ENCODE measurements around the gene TTC36.

Gene TTC36

DNA sequence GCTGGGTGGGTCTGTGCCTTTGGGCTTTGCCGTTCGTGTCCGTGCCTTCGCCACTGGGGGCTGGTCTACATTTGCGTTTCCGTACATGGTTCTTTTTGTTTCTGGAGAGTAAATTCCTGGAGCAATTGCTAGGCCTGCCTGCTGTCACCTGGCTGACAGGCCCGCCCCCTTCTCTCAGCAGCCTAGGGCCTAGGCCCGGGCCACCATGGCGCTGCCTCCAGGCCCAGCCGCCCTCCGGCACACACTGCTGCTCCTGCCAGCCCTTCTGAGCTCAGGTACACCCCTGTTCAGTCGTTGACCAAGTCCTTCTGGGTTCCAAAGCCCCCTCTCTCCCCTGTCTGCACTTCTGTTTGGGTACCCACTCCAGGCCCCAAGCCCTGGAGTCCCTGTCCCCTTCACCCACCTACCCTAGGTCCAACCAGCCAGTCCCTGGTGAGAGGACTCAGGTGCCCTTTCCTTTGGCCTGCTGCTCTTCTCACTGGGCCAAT, 4.4 kb downstream of the TTC36 start:
- no peak for DNase-seq (ENCODE audit: low read depth, low spot score)

DNA sequence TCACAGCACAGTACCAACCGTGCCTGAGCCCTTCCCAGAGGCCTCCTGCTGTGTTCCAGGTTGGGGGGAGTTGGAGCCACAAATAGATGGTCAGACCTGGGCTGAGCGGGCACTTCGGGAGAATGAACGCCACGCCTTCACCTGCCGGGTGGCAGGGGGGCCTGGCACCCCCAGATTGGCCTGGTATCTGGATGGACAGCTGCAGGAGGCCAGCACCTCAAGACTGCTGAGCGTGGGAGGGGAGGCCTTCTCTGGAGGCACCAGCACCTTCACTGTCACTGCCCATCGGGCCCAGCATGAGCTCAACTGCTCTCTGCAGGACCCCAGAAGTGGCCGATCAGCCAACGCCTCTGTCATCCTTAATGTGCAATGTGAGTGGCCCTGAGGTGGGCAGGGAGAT, 4.8 kb downstream of the TTC36 start:
- in situ Hi-C loops (cut with HindIII; ENCODE audit: low sequenced_read_pairs): no loop called here
- DNase-seq (ENCODE audit: low read depth, low spot score): no peak
- TF ChIP-seq, protein P1, sequence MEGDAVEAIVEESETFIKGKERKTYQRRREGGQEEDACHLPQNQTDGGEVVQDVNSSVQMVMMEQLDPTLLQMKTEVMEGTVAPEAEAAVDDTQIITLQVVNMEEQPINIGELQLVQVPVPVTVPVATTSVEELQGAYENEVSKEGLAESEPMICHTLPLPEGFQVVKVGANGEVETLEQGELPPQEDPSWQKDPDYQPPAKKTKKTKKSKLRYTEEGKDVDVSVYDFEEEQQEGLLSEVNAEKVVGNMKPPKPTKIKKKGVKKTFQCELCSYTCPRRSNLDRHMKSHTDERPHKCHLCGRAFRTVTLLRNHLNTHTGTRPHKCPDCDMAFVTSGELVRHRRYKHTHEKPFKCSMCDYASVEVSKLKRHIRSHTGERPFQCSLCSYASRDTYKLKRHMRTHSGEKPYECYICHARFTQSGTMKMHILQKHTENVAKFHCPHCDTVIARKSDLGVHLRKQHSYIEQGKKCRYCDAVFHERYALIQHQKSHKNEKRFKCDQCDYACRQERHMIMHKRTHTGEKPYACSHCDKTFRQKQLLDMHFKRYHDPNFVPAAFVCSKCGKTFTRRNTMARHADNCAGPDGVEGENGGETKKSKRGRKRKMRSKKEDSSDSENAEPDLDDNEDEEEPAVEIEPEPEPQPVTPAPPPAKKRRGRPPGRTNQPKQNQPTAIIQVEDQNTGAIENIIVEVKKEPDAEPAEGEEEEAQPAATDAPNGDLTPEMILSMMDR (IDR thresholded peaks at IDR 0.05; ENCODE audit: low read depth, low read length): no peak
- peak overlapping the region; percentile 79 for H3K4me3 ChIP-seq (ENCODE audit: low read depth, low read length)

More for the DNA sequence above, 4.4 kb downstream of the TTC36 start:
- TF ChIP-seq, protein P1 (IDR thresholded peaks at IDR 0.05; ENCODE audit: low read depth, low read length): no peak
- in situ Hi-C loops (cut with HindIII; ENCODE audit: low sequenced_read_pairs): no loop called here
- H3K4me3 ChIP-seq (ENCODE audit: low read depth, low read length): peak overlapping the region; percentile 79

DNA sequence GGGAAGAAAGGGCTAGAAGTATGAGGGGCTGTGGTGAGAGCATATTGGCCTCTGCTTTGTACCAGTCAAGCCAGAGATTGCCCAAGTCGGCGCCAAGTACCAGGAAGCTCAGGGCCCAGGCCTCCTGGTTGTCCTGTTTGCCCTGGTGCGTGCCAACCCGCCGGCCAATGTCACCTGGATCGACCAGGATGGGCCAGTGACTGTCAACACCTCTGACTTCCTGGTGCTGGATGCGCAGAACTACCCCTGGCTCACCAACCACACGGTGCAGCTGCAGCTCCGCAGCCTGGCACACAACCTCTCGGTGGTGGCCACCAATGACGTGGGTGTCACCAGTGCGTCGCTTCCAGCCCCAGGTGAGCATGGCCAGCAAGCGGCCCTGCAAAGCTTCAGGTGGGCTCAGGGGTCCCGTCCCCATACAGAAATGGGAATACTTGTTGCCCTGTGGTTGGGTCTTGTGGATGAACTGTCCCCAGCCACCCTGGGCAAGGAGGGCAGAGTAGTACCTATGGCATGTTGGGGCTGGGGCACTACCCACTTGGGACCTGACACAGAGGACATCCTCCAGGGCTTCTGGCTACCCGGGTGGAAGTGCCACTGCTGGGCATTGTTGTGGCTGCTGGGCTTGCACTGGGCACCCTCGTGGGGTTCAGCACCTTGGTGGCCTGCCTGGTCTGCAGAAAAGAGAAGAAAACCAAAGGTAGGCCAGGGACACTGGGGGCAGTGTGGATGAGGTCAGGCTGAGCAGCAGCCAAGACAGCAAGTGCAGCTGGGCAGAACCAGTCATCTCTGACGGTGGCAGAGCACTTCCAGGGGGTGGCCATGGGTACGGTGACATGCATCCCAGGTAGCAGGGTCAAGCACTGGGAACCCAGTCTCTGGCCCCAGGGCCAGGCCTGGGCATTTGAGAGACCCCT, 5.8 kb downstream of the TTC36 start:
- in situ Hi-C loops (cut with HindIII; ENCODE audit: low sequenced_read_pairs): no loop called here
- no peak overlapping the region for H3K4me3 ChIP-seq (ENCODE audit: low read depth, low read length)
- TF ChIP-seq, protein P1 (IDR thresholded peaks at IDR 0.05; ENCODE audit: low read depth, low read length): no peak
- DNase-seq (ENCODE audit: low read depth, low spot score): no peak

DNA sequence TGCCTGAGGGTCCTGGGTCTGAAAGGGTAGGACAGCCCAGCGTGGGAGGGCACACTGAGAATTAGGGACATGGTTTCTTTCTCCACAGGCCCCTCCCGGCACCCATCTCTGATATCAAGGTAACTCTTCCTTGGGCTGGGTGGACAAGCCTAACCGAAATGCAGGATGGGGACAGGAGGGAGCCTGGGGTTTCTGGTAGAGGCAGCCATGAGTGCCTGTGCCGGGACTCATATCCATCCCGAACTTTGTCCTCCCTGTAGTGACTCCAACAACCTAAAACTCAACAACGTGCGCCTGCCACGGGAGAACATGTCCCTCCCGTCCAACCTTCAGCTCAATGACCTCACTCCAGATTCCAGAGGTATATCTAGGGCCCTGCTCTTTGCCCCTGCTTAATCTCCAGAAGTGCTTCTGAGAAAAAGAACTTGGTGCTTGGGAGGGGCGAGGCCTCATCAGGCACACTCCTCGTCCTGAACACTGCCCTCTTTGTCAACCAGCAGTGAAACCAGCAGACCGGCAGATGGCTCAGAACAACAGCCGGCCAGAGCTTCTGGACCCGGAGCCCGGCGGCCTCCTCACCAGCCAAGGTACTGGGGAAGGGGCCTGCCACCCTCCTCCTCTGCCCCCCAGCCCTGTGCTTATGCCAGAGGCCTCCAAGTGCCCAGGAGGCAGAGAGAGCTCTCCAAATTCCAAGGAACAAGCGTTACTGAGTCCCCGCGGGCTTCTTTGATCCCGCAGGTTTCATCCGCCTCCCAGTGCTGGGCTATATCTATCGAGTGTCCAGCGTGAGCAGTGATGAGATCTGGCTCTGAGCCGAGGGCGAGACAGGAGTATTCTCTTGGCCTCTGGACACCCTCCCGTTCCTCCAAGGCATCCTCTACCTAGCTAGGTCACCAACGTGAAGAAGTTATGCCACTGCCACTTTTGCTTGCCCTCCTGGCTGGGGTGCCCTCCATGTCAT, 6.8 kb downstream of the TTC36 start:
- in situ Hi-C loops (cut with HindIII; ENCODE audit: low sequenced_read_pairs): no loop called here

DNA sequence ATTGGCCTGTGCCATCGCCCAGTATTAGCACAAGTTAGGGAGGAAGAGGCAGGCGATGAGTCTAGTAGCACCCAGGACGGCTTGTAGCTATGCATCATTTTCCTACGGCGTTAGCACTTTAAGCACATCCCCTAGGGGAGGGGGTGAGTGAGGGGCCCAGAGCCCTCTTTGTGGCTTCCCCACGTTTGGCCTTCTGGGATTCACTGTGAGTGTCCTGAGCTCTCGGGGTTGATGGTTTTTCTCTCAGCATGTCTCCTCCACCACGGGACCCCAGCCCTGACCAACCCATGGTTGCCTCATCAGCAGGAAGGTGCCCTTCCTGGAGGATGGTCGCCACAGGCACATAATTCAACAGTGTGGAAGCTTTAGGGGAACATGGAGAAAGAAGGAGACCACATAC, 8.0 kb downstream of the TTC36 start:
- TF ChIP-seq, protein P1 (IDR thresholded peaks at IDR 0.05; ENCODE audit: low read depth, low read length): no peak
- no peak for DNase-seq (ENCODE audit: low read depth, low spot score)
- in situ Hi-C loops (cut with HindIII; ENCODE audit: low sequenced_read_pairs): no loop called here
- no peak overlapping the region for H3K4me3 ChIP-seq (ENCODE audit: low read depth, low read length)

More for the DNA sequence above, 6.8 kb downstream of the TTC36 start:
- no peak for DNase-seq (ENCODE audit: low read depth, low spot score)
- H3K4me3 ChIP-seq (ENCODE audit: low read depth, low read length): no peak overlapping the region
- TF ChIP-seq, protein P1 (IDR thresholded peaks at IDR 0.05; ENCODE audit: low read depth, low read length): no peak

DNA sequence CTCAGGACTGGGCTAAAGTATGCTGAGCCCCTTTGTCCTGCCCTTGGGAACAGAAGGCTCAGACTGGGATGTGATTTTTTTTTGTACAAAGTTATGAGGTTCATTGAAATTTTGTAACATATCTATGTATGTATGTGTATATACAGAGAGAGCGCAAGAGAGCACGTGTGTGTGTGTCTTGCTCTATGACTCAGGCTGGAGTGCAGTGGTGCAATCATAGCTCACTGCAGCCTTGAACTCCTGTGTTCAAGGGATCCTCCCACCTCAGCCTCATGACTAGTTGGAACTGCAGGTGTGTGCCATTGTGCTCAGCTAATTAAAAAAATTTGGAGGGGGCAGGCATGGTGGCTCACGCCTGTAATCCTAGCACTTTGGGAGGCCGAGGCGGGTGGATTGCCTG, 9.5 kb downstream of the TTC36 start:
- no peak overlapping the region for H3K4me3 ChIP-seq (ENCODE audit: low read depth, low read length)
- in situ Hi-C loops (cut with HindIII; ENCODE audit: low sequenced_read_pairs): no loop called here
- TF ChIP-seq, protein P1 (IDR thresholded peaks at IDR 0.05; ENCODE audit: low read depth, low read length): no peak
- DNase-seq (ENCODE audit: low read depth, low spot score): no peak
